ENCODE measurements around the gene NCAN.

NCAN gene

DNA sequence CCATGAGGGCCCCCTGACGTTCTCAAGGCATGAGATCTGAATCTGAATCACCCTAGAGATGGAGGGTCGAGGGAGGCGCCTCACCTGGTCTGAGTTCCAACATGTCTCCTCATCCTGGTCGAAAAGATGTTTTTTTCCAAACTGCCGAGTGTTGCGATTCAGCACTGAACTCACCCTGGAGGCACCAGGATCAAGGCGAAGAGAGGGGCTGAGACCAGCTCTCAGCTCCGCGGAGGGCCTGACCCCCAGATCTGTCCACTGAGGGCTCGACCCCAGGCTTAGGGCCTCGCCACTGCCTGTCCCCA is 9.1 kb upstream of the NCAN start:
- Histone ChIP-seq H3K27me3 (ENCODE audit: low read length) (no peaks in the 10 kb centered on the region), H2AFZ (ENCODE audit: low read depth, low read length, severe bottlenecking) (no peak overlapping the region), H3K36me3 (ENCODE audit: low read length) (no peaks in the 10 kb centered on the region), H3K9ac (ENCODE audit: low read length) (peak overlapping the region; percentile 74), H3K4me3 (ENCODE audit: insufficient read depth, low read length, poor library complexity, severe bottlenecking) (peak overlapping the region; percentile 83), H3K9me3 (ENCODE audit: insufficient read depth, low read length) (no peaks in the 10 kb centered on the region), H3K27ac (ENCODE audit: low read depth, low read length) (peak overlapping the region; percentile 46), H3F3A (ENCODE audit: insufficient read depth) (no peaks in the 10 kb centered on the region), H3K4me2 (ENCODE audit: low read depth, low read length, poor library complexity, severe bottlenecking) (peak overlapping the region; percentile 80), H4K20me1 (ENCODE audit: low read depth, low read length) (no peaks in the 10 kb centered on the region), H3K79me2 (ENCODE audit: insufficient read depth, low read length) (peaks cover 12% of the 10 kb centered on the region), H3K9me2 (replicated peaks; ENCODE audit: insufficient read depth, low read length) (no peaks in the 10 kb centered on the region)
- no peak for TF ChIP-seq EZH2phosphoT487 (conservative IDR thresholded peaks at IDR 0.05; ENCODE audit: low read length)
- TF ChIP-seq, protein P1, sequence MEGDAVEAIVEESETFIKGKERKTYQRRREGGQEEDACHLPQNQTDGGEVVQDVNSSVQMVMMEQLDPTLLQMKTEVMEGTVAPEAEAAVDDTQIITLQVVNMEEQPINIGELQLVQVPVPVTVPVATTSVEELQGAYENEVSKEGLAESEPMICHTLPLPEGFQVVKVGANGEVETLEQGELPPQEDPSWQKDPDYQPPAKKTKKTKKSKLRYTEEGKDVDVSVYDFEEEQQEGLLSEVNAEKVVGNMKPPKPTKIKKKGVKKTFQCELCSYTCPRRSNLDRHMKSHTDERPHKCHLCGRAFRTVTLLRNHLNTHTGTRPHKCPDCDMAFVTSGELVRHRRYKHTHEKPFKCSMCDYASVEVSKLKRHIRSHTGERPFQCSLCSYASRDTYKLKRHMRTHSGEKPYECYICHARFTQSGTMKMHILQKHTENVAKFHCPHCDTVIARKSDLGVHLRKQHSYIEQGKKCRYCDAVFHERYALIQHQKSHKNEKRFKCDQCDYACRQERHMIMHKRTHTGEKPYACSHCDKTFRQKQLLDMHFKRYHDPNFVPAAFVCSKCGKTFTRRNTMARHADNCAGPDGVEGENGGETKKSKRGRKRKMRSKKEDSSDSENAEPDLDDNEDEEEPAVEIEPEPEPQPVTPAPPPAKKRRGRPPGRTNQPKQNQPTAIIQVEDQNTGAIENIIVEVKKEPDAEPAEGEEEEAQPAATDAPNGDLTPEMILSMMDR (IDR thresholded peaks at IDR 0.05; ENCODE audit: insufficient read depth, low read length, poor library complexity, severe bottlenecking) = no peak

DNA sequence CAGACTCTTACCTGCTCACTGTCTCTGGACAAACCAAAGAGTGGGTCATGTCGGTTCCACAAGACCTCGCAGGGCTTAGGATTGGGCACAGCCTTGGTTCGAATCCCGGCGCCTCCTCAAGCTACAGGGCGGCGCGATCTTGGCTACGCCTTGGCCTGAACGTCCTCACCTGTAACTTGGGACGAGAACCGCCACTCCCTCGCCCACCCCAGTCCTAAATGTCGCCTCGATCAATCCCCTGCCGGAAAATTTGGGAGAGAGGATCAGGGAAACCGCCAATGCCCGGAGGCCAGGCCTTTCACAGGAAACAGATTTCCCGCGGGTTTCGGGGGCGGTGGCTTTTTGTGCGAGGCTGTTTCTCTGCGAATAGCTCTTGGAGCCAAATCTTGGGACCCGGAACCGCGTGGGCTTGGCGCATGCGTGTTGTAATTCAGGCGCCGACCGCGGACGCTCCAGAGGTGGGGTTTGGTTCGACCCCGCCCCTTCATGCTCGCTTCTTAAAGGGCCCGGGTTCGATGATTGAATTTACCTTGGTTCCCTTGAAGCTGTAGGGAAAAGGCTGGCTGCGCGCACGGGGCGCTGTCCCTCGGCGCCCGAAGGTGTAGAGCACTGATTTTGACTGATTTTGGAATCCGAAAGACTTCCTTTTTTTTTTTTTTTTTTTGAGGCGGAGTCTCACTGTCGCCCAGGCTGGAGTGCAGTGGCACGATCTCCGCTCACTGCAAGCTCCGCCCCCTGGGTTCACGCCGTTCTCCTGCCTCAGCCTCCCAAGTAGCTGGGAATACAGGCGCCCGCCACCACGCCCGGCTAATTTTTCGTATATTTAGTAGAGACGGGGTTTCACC is 8.5 kb upstream of the NCAN start, which contains the start of gene NR2C2AP:
Gene NR2C2AP, minus strand, starts transcription at position 403 of the 845 bp plus-strand sequence. Its CDS starts 354 bp downstream, at position 49.
- H3F3A ChIP-seq (ENCODE audit: insufficient read depth) = no peaks in the 10 kb centered on the region
- H3K9me3 ChIP-seq (ENCODE audit: insufficient read depth, low read length) = no peaks in the 10 kb centered on the region
- H3K36me3 ChIP-seq (ENCODE audit: low read length) = no peaks in the 10 kb centered on the region
- no peaks in the 10 kb centered on the region for H3K9me2 ChIP-seq (replicated peaks; ENCODE audit: insufficient read depth, low read length)
- no peaks in the 10 kb centered on the region for H3K27me3 ChIP-seq (ENCODE audit: low read length)
- peak within 1 kb of the TSS; percentile 83 for H3K4me3 ChIP-seq (ENCODE audit: insufficient read depth, low read length, poor library complexity, severe bottlenecking)
- peak within 1 kb of the TSS; percentile 32 for H2AFZ ChIP-seq (ENCODE audit: low read depth, low read length, severe bottlenecking)
- H3K79me2 ChIP-seq (ENCODE audit: insufficient read depth, low read length) = peaks cover 12% of the 10 kb centered on the region
- no peaks in the 10 kb centered on the region for H4K20me1 ChIP-seq (ENCODE audit: low read depth, low read length)
- H3K27ac ChIP-seq (ENCODE audit: low read depth, low read length) = peak within 1 kb of the TSS; percentile 46
- H3K9ac ChIP-seq (ENCODE audit: low read length) = peak within 1 kb of the TSS; percentile 74
- peak within 1 kb of the TSS; percentile 80 for H3K4me2 ChIP-seq (ENCODE audit: low read depth, low read length, poor library complexity, severe bottlenecking)
- TF ChIP-seq, protein P1 (IDR thresholded peaks at IDR 0.05; ENCODE audit: insufficient read depth, low read length, poor library complexity, severe bottlenecking) = no peak
- TF ChIP-seq EZH2phosphoT487 (conservative IDR thresholded peaks at IDR 0.05; ENCODE audit: low read length) = no peak

DNA sequence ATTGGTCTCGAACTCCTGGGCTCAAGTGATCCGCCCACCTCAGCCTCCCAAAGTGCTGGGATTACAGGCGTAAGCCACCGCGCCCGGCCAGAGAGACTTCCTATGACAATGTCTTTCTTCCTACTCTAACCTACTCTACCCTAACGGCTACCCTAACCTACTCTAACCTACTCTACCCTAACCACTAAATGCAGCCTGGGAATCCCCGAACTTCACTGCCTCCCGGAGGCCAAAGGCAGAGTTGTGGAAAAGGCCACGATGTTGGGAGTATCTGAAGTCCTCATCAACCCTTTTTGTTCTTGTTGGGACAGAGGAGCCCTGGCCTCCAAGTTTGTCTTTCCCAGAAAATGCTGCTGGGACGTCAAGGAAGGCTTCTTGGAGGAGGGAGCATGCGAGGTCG is 7.6 kb upstream of the NCAN start:
- H3K27ac ChIP-seq (ENCODE audit: low read depth, low read length) = no peak overlapping the region
- no peak for TF ChIP-seq EZH2phosphoT487 (conservative IDR thresholded peaks at IDR 0.05; ENCODE audit: low read length)
- TF ChIP-seq, protein P1 (IDR thresholded peaks at IDR 0.05; ENCODE audit: insufficient read depth, low read length, poor library complexity, severe bottlenecking) = no peak
- H4K20me1 ChIP-seq (ENCODE audit: low read depth, low read length) = no peaks in the 10 kb centered on the region
- H3K4me3 ChIP-seq (ENCODE audit: insufficient read depth, low read length, poor library complexity, severe bottlenecking) = no peak overlapping the region
- no peaks in the 10 kb centered on the region for H3K27me3 ChIP-seq (ENCODE audit: low read length)
- H3F3A ChIP-seq (ENCODE audit: insufficient read depth) = no peaks in the 10 kb centered on the region
- H3K9ac ChIP-seq (ENCODE audit: low read length) = no peak overlapping the region
- H3K36me3 ChIP-seq (ENCODE audit: low read length) = no peaks in the 10 kb centered on the region
- no peaks in the 10 kb centered on the region for H3K9me2 ChIP-seq (replicated peaks; ENCODE audit: insufficient read depth, low read length)
- peaks cover 12% of the 10 kb centered on the region for H3K79me2 ChIP-seq (ENCODE audit: insufficient read depth, low read length)
- no peak overlapping the region for H3K4me2 ChIP-seq (ENCODE audit: low read depth, low read length, poor library complexity, severe bottlenecking)
- H2AFZ ChIP-seq (ENCODE audit: low read depth, low read length, severe bottlenecking) = no peak overlapping the region
- no peaks in the 10 kb centered on the region for H3K9me3 ChIP-seq (ENCODE audit: insufficient read depth, low read length)
